HG03565 (cell line): Measurements from ENCODE around the gene DEFB131B.
"Not testable (repeated sequence)": the region's sequence is repeated elsewhere in the genome, so short reads cannot be mapped to it uniquely, and the experiment has no call there.

Experiments
- ATAC-seq: cut with Tn5 transposase; IDR thresholded peaks from one replicate; pipeline ENCODE4 v1.9.1; 2021; ENCODE audit warnings: mild to moderate bottlenecking, moderate library complexity; ENCODE audit not compliant: unreplicated experiment

DEFB131B gene, protein sequence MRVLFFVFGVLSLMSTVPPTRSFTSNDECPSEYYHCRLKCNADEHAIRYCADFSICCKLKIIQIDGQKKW

DNA sequence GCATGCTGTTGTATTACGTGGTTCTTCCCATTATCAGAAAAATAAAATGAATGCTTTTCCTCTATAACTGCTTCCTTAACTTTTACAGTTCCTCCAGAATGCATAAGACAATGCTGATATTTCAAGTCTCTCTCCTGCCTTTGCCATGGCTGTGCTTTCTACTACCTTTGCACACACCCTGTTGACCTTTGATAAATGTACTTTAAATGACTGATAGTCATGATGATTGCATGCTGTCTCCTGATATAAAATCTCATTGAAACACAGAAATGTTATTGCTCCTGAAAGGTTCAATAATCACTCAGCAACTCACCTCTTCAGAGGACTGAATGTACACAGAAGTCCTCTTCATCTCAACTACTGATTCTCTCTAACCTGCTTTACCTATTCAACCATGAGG is at the start of gene DEFB131B:
Gene DEFB131B, plus strand, starts transcription at position 395 of the 400 bp plus-strand sequence. Its CDS starts 0 bp downstream, at position 395.
- not testable (repeated sequence) for ATAC-seq

- not testable (repeated sequence) for ATAC-seq
Observed at GRCh38 chr11:71829247-71829646, 49.0 kb upstream of the DEFB131B start.

DNA sequence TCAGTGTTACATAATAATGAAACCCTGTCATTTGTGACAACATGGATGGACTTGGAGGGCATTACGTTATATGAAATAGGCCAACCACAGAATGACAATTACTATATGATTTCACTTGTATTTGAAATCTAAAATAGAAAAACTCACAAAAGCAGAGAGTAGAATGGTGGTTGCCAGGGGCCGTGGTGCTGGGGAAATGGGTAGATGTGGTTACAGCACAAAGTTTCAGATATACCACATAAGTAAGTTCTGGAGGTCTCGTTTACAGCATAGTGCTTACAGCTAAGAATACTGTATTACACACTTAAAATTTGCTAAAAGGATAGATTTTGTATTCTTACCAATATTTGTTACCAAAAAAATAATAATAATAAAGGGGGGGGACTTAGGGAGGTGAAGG is 48.6 kb upstream of the DEFB131B start:
- not testable (repeated sequence) for ATAC-seq

DNA sequence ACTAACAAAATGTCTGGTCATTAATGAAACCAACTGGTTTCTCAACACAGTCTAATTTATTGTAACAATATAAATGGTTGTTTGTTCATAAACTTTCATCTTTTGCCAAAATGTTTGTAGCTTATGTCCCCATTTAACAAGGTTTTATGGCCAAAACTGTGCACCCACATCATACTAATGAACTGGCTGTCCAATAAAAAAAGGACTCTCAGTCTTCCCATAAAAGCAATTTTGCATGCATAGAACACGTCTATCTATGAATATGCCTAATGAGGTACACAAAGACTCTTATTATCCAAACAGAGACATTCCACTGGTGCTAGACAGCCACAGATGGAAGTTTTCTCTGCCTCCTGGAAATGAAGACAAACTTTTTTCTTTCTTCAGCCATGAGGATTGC is 45.4 kb upstream of the DEFB131B start, which contains the start of gene DEFB108B:
Gene DEFB108B, plus strand, starts transcription at position 390 of the 400 bp plus-strand sequence. Its CDS starts 0 bp downstream, at position 390.
- ATAC-seq: not testable (repeated sequence)

DNA sequence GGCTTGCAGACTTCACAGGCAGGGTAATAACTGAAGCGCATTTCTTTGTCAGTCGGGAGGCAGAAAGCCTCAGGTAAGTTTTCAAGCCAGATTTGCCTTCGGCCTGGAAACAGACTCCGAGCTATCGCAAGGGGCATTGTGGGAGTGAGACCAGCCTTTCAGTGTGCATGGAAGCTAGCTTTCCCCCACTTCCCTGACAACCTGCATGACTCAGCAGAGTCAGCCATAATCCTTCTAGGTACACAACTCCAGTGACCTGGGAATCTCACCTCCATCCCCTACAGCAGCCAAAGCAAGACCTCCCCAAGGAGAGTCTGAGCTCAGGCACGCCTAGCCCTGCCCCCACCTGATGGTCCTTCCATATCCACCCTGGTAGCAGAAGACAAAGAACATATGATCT is 35.5 kb upstream of the DEFB131B start:
- not testable (repeated sequence) for ATAC-seq

DNA sequence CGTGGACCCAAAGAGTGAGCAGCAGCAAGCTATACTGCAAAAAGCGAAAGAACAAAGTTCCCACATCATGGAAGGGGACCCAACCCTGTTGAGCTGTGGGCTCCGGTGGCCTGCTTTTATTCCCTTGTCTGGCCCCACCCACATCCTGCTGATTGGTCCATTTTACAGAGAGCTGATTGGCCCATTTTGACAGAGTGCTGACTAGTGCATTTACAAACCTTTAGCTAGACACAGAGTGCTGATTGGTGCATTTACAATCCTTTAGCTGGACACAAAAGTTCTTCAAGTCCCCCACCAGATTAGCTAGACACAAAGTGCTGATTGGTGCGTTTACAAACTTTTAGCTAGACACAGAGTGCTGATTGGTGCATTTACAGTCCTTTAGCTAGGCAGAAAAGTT is 34.9 kb upstream of the DEFB131B start:
- not testable (repeated sequence) for ATAC-seq

- ATAC-seq: no peak
Observed at GRCh38 chr11:71843858-71844257, 34.4 kb upstream of the DEFB131B start.

- ATAC-seq: not testable (repeated sequence)
Observed at GRCh38 chr11:71853895-71854294, 24.4 kb upstream of the DEFB131B start.

DNA sequence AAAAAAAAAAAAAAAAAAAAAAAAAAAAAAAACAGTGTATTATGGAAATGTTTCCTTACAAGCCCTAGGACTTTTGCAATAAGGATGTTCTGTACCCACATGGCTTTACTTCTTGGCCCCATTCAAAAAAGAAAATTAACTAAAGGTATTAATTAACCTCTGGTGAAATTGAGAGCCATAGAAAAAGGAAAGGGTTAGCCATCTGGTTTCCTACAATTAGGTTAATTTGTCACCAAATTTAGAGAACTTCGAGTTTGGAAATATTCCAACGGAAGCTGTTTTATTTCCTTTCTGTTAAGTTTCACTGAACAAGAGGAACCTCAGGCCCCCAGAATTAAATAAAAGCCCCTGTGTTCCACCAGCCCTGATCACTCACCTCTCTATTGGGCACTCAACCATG is 22.4 kb upstream of the DEFB131B start:
- not testable (repeated sequence) for ATAC-seq

GRCh38 chr11:71860835-71861234 is 17.4 kb upstream of the DEFB131B start:
- not testable (repeated sequence) for ATAC-seq

DNA sequence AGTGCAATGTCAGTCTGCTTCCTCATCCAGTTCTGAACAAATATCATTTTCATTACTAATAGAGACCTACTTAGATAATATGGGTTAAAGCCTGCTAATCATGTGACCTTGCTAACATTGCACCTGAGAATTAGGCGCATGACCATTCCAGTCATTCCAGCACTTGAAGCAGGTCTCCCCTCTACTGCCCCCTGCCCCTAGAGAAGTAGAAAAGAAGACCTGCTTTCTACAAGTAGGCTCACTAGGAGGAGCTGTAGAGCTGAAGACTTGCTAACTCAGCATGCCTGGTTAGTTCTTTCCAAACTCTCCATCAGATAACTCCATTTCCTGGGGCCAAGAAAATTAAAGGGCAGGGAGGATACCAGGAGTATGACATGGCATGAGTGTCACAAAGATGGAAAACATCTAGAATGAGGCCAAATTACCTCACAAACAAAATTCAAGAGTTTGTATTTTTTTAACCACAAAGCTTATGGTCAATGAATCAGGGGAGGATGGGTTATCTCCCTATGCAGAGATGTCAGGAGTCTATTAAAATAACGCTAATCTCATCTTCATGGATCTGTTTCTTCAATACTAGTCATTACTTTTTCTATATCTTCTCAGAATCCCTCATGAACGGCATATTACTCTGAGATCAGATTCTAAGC is 14.2 kb upstream of the DEFB131B start:
- not testable (repeated sequence) for ATAC-seq

DNA sequence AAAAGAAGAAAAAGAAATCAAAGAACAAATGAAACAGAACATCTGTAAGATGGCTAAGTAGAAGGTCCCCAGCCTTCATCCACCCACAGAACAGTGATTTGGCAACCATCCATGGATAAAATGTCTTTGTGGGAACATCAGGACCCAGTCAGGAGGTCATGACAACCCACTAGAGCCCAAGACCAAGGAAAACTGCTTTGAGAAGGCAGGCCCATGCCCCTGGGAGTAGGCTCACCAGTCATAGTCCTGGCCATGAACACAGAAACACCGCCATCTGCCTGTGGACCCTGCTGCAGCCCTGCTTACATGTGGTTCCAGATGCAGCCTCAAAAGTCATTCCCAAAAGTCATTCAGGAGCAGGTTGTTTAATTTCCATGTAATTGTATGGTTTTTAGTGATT is 11.0 kb upstream of the DEFB131B start:
- not testable (repeated sequence) for ATAC-seq

- not testable (repeated sequence) for ATAC-seq
Observed at GRCh38 chr11:71869931-71870330, 8.3 kb upstream of the DEFB131B start.

DNA sequence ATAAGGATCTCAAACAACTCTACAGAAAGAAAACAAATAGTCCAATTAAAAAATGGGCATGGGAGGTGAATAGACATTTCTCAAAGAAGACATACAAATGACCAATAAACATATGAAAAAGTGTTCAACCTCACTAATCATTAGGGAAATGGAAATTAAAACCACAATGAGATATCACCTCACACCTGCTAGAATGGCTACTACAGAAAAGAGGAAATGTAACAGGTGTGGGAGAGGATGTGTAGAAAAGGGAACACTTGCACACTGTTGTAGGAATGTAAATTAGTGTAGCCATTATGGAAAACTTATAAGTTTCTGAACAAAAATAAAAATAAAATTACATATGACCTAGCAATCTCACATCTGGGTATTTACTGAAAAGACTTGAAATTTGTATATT is 7.6 kb upstream of the DEFB131B start:
- not testable (repeated sequence) for ATAC-seq

GRCh38 chr11:71876262-71876661 is 2.0 kb upstream of the DEFB131B start:
- ATAC-seq: not testable (repeated sequence)

DNA sequence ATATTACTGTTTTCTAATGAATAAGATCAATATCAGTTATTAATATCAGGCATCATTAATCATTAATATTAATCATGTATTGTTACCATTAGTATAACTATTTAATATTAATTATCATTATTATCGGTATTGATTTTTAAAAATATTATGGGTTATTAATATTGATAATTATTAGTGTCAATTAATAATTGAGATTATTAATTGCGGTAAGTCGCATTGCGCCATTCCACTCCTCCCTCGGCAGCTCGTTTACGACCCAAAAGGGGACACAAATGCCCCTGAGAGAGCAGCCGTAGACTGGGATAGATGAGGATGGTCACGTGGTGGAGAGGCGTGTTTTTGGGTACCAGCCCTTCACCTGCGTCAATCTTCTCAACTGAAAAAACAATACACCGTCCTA is 7.6 kb downstream of the DEFB131B start:
- ATAC-seq: not testable (repeated sequence)

- ATAC-seq: not testable (repeated sequence)
Observed at GRCh38 chr11:71888335-71889010, 10.2 kb downstream of the DEFB131B start.

- ATAC-seq: not testable (repeated sequence)
Observed at GRCh38 chr11:71889181-71889872, 11.1 kb downstream of the DEFB131B start.

- no peak for ATAC-seq
Observed at GRCh38 chr11:71895961-71896360, 17.7 kb downstream of the DEFB131B start.

DNA sequence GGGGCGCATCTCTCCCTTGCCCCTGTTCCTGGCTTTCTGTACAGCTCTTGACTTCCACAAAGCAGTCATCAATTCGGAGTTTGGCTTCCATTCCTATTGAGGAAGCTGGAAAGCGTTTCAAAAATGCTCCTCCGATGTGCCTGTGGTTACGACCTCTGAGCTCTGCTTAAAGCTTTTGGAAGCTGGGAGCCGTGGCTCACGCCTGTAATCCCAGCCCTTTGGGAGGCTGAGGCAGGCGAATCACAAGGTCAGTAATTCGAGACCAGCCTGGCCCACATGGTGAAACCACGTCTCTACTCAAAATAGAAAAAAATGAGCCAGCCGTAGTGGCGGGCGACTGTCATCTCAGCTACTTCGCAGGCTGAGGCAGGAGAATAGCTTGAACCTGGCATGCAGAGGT is 22.9 kb downstream of the DEFB131B start:
- not testable (repeated sequence) for ATAC-seq

- no peak for ATAC-seq
Observed at GRCh38 chr11:71908218-71908617, 30.0 kb downstream of the DEFB131B start.
